Right cardiac atrium (tissue), 5 donors: ENCODE data around the gene SLC15A3. TPM values are rescaled to one million over a fixed set of nuclear protein-coding genes. Genes with fewer than 3 reads are reported as not detected.

Source experiments
- ATAC-seq, 2 donors: fragments of 200-7000 bp; cut with Tn5 transposase; one replicate each; pipeline versions ENCODE4 v1.8.0 to v1.9.1; 2020; ENCODE audit warnings: moderate library complexity in 2 of 2, mild to moderate bottlenecking in 1 of 2
- DNase-seq, 3 donors: peaks; one replicate each; pipeline ENCODE4 v3.0.0-alpha.2; 2020
- H3K27ac ChIP-seq: one replicate; pipeline ENCODE4 v1.5.1; 2013; ENCODE audit warnings: mild to moderate bottlenecking, low read length, control low read depth, moderate library complexity
- H3K27me3 ChIP-seq: one replicate; pipeline ENCODE4 v1.6.1; 2013; ENCODE audit not compliant: control insufficient read depth, insufficient read depth
- H3K4me1 ChIP-seq: one replicate; pipeline ENCODE4 v1.6.1; 2013; ENCODE audit warnings: low read length; ENCODE audit not compliant: control insufficient read depth, insufficient read depth
- H3K4me3 ChIP-seq: one replicate; pipeline ENCODE4 v1.5.1; 2013; ENCODE audit warnings: low read length, control low read depth
- H3K9me3 ChIP-seq: one replicate; pipeline ENCODE4 v1.6.1; 2013; ENCODE audit warnings: low read length; ENCODE audit not compliant: control insufficient read depth
- whole genome bisulfite sequencing: extraction: QIAGEN DNeasy Blood & Tissue Kit; methylation state at CpG from one replicate; pipeline ENCODE4 v1.1.7; 2013; 5-methylcytosine and 5-hydroxymethylcytosine counted together
- intact Hi-C, 4 donors: fragments of 100-400 bp; cut with DNase I; formaldehyde crosslinking; loops; one replicate each; pipeline versions ENCODE4 v1.11.0 to v1.14.0; 2022 to 2023
- long read RNA-seq, 4 donors: library from polyadenylated mRNA; unstranded; transcript quantifications; one replicate each; pipeline ENCODE4 v2.0.0, GENCODE V29; 2020 to 2021
- polyA plus RNA-seq: library from polyadenylated mRNA; stranded (reverse); fragments of 200-250 nt; gene quantifications from one replicate; pipeline ENCODE4 v1.2.3, GENCODE V29; 2013
- total RNA-seq, 4 donors: library from RNA; stranded (reverse); fragmentation: NEBNext Ultra II Directional; extraction: Animal tissue kit (Norgen Biotek cat#: 25700); gene quantifications; one replicate each; pipeline ENCODE4 v1.2.1, GENCODE V29; 2021
- donor health status: healthy with polysubstance abuse.
- donor health status: DM: no; HTN: yes; CAD: no.
- donor health status: DM: no; HTN: no; CAD: no.
- donor health status: DM: no; HTN: yes; CAD: no; lungs with severe emphysema.
- donor health status: DM: yes; HTN: yes; CAD: no.

The SLC15A3 gene
- 10 to 100 TPM; 17.4 to 24.7 (median 22.1) TPM for total RNA-seq
- polyA plus RNA-seq = 24.6 TPM
- long read RNA-seq, donor 1, transcript SLC15A3-201 (8 exons, 2,115 nt) = major isoform, 13 of 26 reads
- long read RNA-seq, donor 1, transcript SLC15A3-207 (7 exons, 1,807 nt) = minor isoform, 5 of 26 reads
- long read RNA-seq, donor 1, partial matches to known transcripts = 7 of 26 reads
- long read RNA-seq, donor 1, other reads (novel, unspliced or antisense) = 1 of 26 reads
- long read RNA-seq, donor 2, transcript SLC15A3-201 (8 exons, 2,115 nt) = major isoform, 6 of 7 reads
- long read RNA-seq, donor 2, partial matches to known transcripts = 1 of 7 reads
- long read RNA-seq, donor 2, other reads (novel, unspliced or antisense) = 0 of 7 reads
- long read RNA-seq, donor 3, transcript SLC15A3-201 (8 exons, 2,115 nt) = major isoform, 11 of 17 reads
- long read RNA-seq, donor 3, partial matches to known transcripts = 2 of 17 reads
- long read RNA-seq, donor 3, other reads (novel, unspliced or antisense) = 4 of 17 reads
- long read RNA-seq, donor 4, partial matches to known transcripts = 1 of 7 reads
- long read RNA-seq, donor 4, other reads (novel, unspliced or antisense) = 1 of 7 reads

- ATAC-seq (peak; percentile 78 to 81), DNase-seq (peak; percentile 67 to 85 (median 83))
- H3K27ac ChIP-seq = peak within 1 kb of the TSS; percentile 27
- peak within 1 kb of the TSS; percentile 44 for H3K4me3 ChIP-seq
- 9% methylated on average over 23 of the region's 23 CpGs for WGBS
- H3K9me3 ChIP-seq = no peaks in the 10 kb centered on the region
- peaks cover 2% of the 10 kb centered on the region for H3K4me1 ChIP-seq
- H3K27me3 ChIP-seq = no peaks in the 10 kb centered on the region
- intact Hi-C loops = no loop called here
Measured at GRCh38 chr11:60951904-60952741, at the start of gene SLC15A3. Gene SLC15A3, minus strand, starts transcription at chr11:60952176. Its CDS starts 625 bp downstream, at chr11:60951551.

DNA sequence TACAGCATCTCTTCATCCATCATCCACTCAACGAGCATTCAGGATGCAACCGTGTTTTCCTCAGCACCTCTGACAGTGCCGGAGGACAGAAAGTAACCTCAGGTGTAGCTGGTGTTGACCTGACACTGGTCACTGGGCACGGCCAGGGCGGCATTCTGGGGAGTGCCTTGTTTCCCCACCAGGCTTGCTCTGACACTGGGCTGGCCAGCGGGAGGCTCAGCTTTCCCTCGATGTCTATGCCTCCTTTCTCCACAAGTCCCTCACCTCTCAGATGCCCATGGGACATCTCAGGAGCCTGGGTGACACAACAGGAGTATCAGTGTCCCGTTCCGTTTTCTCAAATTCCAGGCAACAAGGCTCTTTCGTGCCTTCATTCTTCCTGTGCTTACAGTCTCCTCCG, 48.5 kb upstream of the SLC15A3 start:
- WGBS = 76% methylated on average over 11 of the region's 11 CpGs
- DNase-seq = no peak
- H3K4me1 ChIP-seq = no peaks in the 10 kb centered on the region
- H3K27ac ChIP-seq = no peak overlapping the region
- H3K4me3 ChIP-seq = no peak overlapping the region
- H3K27me3 ChIP-seq = no peaks in the 10 kb centered on the region
- ATAC-seq = no peak
- H3K9me3 ChIP-seq = no peaks in the 10 kb centered on the region
- intact Hi-C loops = no loop called here

GRCh38 chr11:60996381-60997138, 44.6 kb upstream of the SLC15A3 start:
- Histone ChIP-seq H3K27me3 (no peaks in the 10 kb centered on the region), H3K27ac (no peak overlapping the region), H3K4me1 (no peaks in the 10 kb centered on the region), H3K4me3 (no peak overlapping the region), H3K9me3 (no peaks in the 10 kb centered on the region)
- DNase-seq (peak in 2 of 3 donors; percentile 64 to 67), ATAC-seq (peak; percentile 28 to 48)
- intact Hi-C loops = no loop called here
- WGBS = 81% methylated on average over 13 of the region's 13 CpGs

DNA sequence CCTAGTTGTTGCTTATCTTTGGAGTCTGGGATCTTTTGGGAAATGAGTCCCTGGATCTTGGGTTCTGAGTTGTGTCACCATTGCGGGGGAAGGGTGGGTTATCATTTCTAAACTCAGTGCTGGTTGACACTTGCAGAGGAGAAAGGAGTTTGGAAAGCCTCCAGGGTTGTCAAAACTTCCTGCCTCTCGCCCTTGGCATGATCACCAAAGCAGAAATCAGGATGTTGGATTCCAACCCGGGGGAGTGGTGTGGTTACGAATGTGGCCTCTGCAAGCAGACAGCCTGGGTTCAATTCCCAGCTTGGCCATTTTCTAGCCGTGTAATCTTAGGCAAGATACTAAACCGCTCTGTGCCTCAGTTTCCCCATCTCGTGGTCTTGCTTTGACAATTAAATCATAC, 43.8 kb upstream of the SLC15A3 start:
- ATAC-seq (peak; percentile 55 to 85), DNase-seq (peak in 1 of 3 donors; percentile 35)
- no peaks in the 10 kb centered on the region for H3K4me1 ChIP-seq
- no peaks in the 10 kb centered on the region for H3K27me3 ChIP-seq
- 26% methylated on average over 7 of the region's 7 CpGs for WGBS
- intact Hi-C loops = no loop called here
- H3K9me3 ChIP-seq = no peaks in the 10 kb centered on the region
- no peak overlapping the region for H3K27ac ChIP-seq
- no peak overlapping the region for H3K4me3 ChIP-seq

- no peaks in the 10 kb centered on the region for H3K4me1 ChIP-seq
- DNase-seq = no peak
- intact Hi-C loops = no loop called here
Measured at GRCh38 chr11:60994541-60995080, 42.6 kb upstream of the SLC15A3 start.

DNA sequence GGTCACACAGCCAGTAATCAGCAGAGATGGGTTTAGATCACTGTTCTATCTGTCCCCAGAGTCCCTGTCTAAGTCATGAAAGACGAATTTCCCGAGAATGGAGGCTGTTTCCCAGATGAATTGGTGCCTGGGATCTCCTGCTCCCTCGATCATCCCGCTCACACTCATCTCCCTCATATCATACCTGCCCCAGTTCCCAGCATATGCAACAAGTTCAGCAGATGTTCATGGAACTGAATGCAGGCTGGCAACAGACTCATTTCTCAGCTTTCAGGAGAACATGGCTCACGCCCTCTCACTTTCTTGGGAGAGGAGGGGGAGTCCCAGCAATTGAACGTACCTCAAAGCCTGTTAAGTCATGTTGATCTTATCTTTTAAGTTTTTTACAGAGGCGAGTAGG, 41.6 kb upstream of the SLC15A3 start:
- ATAC-seq = no peak
- intact Hi-C loops = no loop called here
- no peaks in the 10 kb centered on the region for H3K27me3 ChIP-seq
- DNase-seq = no peak
- H3K9me3 ChIP-seq = no peaks in the 10 kb centered on the region
- H3K27ac ChIP-seq = no peak overlapping the region
- no peak overlapping the region for H3K4me3 ChIP-seq
- 51% methylated on average over 7 of the region's 7 CpGs for WGBS
- H3K4me1 ChIP-seq = no peaks in the 10 kb centered on the region

More at GRCh38 chr11:60994541-60995080, 42.6 kb upstream of the SLC15A3 start:
- Histone ChIP-seq H3K9me3 (no peaks in the 10 kb centered on the region), H3K4me3 (no peak overlapping the region), H3K27me3 (no peaks in the 10 kb centered on the region), H3K27ac (no peak overlapping the region)
- no peak for ATAC-seq
- 67% methylated on average over 7 of the region's 7 CpGs for WGBS

DNA sequence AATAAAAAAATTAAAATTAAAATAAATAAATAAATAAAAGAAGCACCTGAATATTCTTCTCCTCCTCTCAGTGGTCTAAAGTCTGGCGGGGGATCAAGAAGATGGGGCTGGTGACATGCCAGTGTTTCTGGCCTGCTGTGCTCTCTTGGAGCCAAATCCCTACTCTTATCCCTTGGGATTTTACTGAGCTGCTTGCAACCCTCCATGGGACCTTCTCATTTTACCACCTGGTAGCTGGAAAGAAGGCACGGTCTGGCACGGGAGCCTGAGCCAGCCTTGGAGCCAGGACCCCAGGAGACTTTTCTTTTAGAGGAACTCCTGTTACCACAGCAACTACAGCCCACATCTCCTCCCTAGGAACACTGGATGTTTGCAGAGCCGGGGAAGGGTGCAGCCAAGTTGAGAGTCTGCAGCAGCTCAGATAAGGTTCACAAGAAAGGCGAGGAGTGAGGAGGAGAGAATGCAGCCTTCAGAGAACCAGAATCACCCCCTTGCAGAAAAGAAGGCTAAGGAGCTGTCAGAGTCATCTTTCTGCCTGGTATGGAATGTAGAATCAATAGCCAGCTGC, 41.0 kb upstream of the SLC15A3 start:
- H3K27ac ChIP-seq = no peak overlapping the region
- H3K4me3 ChIP-seq = no peak overlapping the region
- 32% methylated on average over 5 of the region's 5 CpGs for WGBS
- H3K4me1 ChIP-seq = no peaks in the 10 kb centered on the region
- intact Hi-C loops = no loop called here
- DNase-seq (peak in 1 of 3 donors; percentile 60), ATAC-seq (peak; percentile 59 to 64)
- no peaks in the 10 kb centered on the region for H3K9me3 ChIP-seq
- H3K27me3 ChIP-seq = no peaks in the 10 kb centered on the region

- Histone ChIP-seq H3K27me3 (no peaks in the 10 kb centered on the region), H3K4me3 (no peak overlapping the region), H3K27ac (no peak overlapping the region), H3K4me1 (no peaks in the 10 kb centered on the region), H3K9me3 (no peaks in the 10 kb centered on the region)
- intact Hi-C loops = no loop called here
- WGBS = 90% methylated on average over 4 of the region's 4 CpGs
- ATAC-seq (no peak), DNase-seq (no peak)
Measured at GRCh38 chr11:60991457-60991856, 39.5 kb upstream of the SLC15A3 start.

GRCh38 chr11:60989093-60989650, 37.2 kb upstream of the SLC15A3 start:
- Histone ChIP-seq H3K27me3 (no peaks in the 10 kb centered on the region), H3K9me3 (no peaks in the 10 kb centered on the region), H3K27ac (no peak overlapping the region), H3K4me3 (no peak overlapping the region), H3K4me1 (no peaks in the 10 kb centered on the region)
- 63% methylated on average over 12 of the region's 12 CpGs for WGBS
- intact Hi-C loops = no loop called here
- ATAC-seq (no peak), DNase-seq (no peak)

DNA sequence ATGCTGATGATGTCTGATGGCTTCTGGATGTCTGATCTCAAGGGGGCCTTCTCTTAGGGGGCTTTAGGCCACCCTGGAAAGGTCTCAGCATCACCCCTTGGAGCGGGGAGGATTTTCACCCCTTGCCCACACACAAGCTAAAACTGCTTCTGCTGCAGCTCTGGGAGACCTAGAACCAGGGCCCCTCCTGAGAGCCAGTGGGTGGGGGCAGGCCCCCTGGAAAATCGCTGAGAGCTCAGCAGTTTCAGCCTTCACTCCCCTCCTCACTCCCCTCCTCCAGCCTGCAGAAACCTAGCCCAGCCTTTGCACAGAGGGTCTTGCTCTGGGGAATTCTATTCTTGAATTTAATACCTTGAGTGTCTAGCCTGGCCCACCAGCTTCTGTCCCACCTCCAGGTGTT, 36.7 kb upstream of the SLC15A3 start:
- Histone ChIP-seq H3K4me3 (no peak overlapping the region), H3K27ac (no peak overlapping the region), H3K9me3 (no peaks in the 10 kb centered on the region), H3K4me1 (no peaks in the 10 kb centered on the region), H3K27me3 (no peaks in the 10 kb centered on the region)
- 76% methylated on average over 2 of the region's 2 CpGs for WGBS
- DNase-seq (no peak), ATAC-seq (no peak)
- intact Hi-C loops = no loop called here
